HG03457 (cell line): ENCODE data around the gene LPO.

Experiments
- ATAC-seq: cut with Tn5 transposase; IDR thresholded peaks from one replicate; pipeline ENCODE4 v1.9.1; 2021; ENCODE audit warnings: moderate number of reproducible peaks; ENCODE audit not compliant: unreplicated experiment

LPO gene

DNA sequence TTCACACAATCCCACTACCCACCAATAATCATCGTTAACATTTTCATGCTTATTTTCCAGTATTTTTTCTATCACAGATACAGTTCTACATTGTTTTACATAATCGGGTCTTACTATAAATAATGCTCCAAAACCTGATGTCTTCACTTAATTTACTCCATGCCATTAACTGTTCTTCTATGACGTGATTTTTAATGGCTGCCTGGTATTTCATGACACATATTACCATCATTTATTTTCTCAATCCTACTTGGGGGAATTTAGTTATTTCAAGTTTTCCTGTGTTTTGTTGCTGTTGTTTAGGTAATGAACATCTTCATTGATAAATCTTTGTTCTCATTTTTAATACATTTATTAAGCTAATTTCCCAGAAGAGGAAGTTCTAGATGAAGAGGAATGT lies 14.7 kb downstream of the LPO start:
- ATAC-seq = no peak

GRCh38 chr17:58254803-58255202 lies 16.4 kb downstream of the LPO start:
- ATAC-seq = no peak

DNA sequence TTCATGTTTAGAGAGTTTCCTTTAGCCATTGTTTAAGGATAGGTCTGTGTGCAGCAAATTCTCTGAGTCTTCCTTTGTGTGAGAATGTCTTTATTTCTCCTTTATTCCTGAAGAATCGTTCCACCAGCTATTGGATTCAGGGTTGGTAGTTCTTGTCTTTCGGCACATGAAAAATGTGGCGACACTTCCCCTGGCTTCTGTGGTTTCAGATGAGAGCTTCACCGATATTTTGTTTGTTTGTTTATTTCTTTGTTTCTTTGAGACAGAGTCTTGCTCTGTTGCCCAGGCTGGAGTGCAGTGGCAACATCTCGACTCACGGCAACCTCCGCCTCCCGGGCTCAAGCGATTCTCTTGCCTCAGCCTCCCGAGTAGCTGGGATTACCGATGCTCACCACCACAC lies 23.8 kb downstream of the LPO start:
- ATAC-seq = no peak

- ATAC-seq = no peak
Observed at GRCh38 chr17:58263773-58264172, 25.4 kb downstream of the LPO start.

GRCh38 chr17:58264407-58265103 lies 26.2 kb downstream of the LPO start:
- ATAC-seq = no peak

DNA sequence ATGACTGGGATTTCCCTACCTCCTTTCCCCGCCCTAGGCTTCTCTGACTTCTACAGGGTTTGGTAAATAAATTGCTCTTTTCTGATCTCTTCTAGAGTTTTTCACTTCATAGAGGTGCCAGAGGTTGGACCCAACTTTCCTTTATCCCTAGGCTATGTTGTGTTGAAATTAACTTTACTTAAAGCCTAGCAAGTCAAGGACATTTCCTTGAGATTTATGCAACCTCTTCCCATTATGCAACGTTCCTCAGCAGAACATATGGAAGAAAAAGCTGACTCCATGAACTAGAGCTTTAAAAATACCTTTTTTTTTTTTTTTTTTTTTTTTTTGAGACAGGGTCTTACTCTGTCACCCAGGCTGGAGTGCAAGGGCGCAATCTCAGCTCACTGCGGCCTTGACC lies 26.9 kb downstream of the LPO start:
- ATAC-seq = no peak

GRCh38 chr17:58265902-58266875 lies 27.8 kb downstream of the LPO start:
- no peak for ATAC-seq

DNA sequence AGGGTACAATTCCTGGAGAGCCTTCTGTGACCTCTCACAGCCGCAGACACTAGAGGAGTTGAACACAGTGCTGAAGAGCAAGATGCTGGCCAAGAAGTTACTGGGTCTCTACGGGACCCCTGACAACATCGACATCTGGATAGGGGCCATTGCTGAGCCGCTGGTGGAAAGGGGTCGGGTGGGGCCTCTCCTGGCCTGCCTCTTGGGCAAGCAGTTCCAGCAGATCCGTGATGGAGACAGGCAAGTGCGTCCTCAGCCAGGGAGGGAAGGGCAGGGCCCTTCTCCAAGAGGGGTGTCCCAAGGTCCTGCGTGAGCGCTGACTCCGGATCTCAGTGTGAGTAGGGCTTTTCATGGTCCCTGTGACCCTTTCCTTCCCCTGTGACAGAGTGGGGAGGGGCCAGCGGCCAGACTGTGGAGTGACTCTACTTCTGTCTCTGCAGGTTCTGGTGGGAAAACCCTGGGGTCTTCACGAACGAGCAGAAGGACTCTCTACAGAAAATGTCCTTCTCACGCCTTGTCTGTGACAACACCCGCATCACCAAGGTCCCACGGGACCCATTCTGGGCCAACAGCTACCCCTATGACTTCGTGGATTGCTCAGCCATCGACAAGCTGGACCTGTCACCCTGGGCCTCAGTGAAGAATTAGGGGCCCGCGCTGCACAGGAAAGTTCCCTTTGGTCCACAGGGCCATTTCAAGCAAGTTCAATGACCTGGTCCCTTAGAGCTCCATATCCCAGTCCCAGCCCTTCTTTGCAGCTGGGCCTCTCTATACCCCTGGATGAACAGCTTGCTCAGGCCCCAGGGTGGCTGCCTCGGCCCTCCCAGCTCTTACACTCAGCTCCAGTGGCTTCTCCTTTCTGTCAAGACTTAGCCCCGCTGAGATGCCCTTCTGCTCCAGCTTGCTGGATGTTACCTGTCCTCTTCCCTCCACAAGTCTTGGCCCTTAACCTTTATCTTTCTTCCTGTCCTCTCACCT lies 29.3 kb downstream of the LPO start:
- ATAC-seq = no peak

- ATAC-seq = no peak
Observed at GRCh38 chr17:58268326-58268725, 29.9 kb downstream of the LPO start.

- ATAC-seq = no peak
Observed at GRCh38 chr17:58268774-58269556, 30.6 kb downstream of the LPO start.

- ATAC-seq = no peak
Observed at GRCh38 chr17:58269557-58270291, 31.3 kb downstream of the LPO start.

GRCh38 chr17:58270476-58271215 lies 32.3 kb downstream of the LPO start:
- no peak for ATAC-seq

DNA sequence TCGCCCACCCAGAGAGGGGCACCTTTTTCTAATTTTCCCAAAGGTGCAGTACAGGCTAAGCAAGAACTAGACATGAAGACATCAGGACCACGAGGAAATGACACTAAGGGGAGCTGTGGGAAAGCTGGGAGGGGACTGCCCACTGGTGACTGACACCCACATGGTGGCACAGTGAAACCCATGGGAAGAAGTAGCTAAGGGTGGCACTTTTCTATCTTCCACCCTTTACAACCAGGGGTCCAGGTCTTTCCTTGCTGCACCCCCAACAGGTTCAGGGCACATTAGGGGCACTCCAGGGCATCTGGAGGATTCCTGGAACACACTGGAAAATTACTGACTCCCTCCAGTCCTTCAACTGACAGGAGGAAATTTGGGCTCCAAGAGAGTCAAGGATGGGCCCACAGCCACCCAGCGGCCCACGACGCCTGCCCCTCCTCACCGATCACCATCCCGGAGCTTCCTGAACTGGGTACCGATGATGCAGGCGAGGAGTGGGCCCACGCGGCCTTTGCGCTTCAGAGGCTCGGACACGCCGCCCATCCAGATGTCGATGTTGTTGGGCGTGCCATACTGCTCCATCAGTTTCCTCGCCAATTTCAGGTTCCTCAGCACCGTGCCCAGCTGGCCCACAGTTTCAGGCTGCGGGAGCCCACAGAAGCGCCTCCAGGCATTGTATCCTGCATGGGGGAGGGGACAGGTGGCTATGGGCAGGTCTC lies 33.0 kb downstream of the LPO start:
- no peak for ATAC-seq

DNA sequence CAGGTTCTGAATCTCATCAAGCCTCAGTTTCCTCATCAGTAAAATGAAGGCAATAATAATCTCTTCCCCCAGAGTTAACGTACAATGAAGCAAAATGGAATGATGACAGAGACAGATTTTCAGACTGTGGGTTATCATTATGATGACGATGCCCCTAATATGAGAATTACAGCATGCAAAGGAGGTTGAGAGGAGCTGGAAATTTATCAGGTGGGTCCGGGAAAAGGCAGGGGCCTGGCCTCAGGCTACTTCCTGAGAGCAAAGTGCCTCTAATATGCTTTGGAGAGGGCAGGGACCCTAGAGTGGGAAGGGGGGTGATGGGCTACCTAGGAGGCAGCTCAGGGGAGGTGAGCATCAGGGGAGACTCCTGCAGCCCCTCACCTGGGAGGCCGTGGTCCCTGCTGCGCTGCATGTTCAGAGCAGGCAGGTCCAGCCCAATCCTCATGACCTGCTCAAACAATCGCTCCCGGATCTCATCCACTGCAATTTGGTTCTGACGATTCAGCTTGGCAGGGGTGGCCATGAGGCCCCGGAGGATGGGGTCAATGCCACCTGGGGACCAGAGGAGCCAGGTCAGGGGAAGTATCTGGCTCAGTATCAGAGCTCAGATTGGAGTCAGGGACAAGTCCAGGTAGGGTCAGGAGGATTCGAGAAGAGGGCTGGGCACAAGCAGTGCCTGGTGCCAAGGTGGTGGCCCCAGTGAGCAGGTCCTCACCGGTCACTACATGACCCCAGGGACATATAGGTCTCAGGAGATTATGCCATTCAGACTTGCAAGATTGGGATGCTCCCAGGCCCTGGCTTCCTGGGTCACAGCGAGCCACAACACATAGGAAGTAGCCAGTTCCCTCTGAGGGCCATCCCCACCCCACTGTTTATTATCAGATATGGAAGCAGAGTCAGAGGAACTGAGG lies 34.2 kb downstream of the LPO start:
- ATAC-seq = no peak

- no peak for ATAC-seq
Observed at GRCh38 chr17:58273453-58274104, 35.2 kb downstream of the LPO start.

DNA sequence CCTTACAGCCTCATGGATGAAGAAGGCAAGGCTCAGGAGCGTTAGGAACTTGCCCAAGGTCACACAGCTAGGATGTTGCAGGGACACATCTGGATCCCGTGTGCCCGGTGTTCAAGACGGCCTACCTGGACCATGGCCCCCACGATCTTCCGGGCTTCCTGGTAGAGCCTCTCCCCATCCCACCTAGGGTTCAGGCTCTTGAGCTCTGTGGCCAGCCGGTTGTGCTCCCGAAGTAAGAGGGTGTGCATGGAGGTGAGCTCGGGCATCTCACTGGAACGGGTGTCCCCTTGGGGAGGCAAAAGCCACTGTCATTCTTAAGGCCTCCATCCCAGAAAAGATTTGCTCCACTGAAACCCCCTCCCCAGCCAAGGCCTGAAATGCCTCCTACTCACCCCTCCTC lies 37.0 kb downstream of the LPO start:
- ATAC-seq = no peak

DNA sequence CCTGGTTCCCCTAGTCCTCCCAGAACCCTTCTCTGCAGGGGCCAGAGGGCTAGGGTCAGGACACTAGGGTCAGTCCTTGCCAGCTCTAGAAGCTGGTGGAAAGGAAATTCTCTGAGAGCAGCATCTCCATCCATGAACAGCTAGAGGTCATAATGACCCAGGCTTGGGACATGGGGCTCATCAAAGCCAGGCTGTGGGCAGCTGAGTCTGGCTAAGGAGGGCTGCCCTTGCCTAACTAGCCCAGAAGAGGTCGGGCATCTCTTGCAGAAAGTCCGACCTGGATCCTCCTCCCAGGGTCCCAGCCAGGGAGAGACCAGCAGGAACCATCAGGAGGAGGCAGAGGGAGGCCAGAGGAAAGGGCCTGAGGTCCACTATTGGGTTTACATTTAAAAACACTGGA lies 38.0 kb downstream of the LPO start:
- ATAC-seq = no peak
